A549 (cell line): ENCODE measurements around the gene PAN2.

ENCODE experiments used
- CHD2 ChIP-seq: fragments of 150-350 bp; IDR thresholded peaks from 2 replicates; pipeline ENCODE4 v1.6.1; 2014; ENCODE audit warnings: low read length; ENCODE audit not compliant: partially characterized antibody
- ELK1 ChIP-seq: fragments of 150-350 bp; IDR thresholded peaks from 2 replicates; pipeline ENCODE4 v1.6.1; 2014; ENCODE audit warnings: low read depth, mild to moderate bottlenecking, low read length
- EP300 ChIP-seq, 2 experiments: fragments of >200 bp; sonication (Bioruptor Twin); formaldehyde crosslinking; IDR thresholded peaks; 2 replicates in 1 of 2; 3 replicates in 1 of 2; pipeline ENCODE4 v1.6.1; 2016 to 2017
- KDM5A ChIP-seq: fragments of 200-600 bp; sonication (generic); IDR thresholded peaks from 2 replicates; pipeline ENCODE4 v1.6.1; 2016; ENCODE audit warnings: antibody characterized with exemption, mild to moderate bottlenecking
- MAFK ChIP-seq: fragments of 450-650 bp; IDR thresholded peaks from 2 replicates; pipeline ENCODE4 v1.6.1; 2014; ENCODE audit not compliant: partially characterized antibody
- POLR2A ChIP-seq: IDR thresholded peaks from 2 replicates; pipeline ENCODE4 v1.6.1; 2012; ENCODE audit warnings: mild to moderate bottlenecking, low read length
- POLR2AphosphoS2 ChIP-seq: conservative IDR thresholded peaks from 2 replicates; pipeline ENCODE4 v1.6.1; 2012; ENCODE audit warnings: low read length, improper control_type of control experiment, inconsistent platforms
- TF ChIP-seq, protein P1 (sequence below): fragments of >200 bp; sonication (Bioruptor Twin); formaldehyde crosslinking; IDR thresholded peaks from 3 replicates; pipeline ENCODE4 v1.5.1; 2016

DNA sequence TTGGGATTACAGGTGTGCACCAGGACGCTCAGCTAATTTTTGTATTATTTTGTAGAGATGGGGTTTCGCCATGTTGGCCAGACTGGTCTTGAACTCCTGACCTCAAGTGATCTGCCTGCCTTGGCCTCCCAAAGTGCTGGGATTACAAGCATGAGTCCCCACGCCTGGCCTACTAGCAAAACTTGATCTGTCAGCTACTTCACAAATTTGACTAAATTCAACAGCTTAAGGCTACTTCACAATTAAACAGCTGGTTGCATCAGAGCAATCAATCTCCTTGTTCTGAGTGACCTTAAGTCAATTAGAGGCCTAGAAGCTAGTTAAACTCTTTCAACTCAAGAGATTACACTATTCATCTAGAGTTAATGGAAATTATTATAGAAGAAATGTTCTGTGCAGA lies 54.9 kb downstream of the PAN2 start:
- TF ChIP-seq, protein P1, sequence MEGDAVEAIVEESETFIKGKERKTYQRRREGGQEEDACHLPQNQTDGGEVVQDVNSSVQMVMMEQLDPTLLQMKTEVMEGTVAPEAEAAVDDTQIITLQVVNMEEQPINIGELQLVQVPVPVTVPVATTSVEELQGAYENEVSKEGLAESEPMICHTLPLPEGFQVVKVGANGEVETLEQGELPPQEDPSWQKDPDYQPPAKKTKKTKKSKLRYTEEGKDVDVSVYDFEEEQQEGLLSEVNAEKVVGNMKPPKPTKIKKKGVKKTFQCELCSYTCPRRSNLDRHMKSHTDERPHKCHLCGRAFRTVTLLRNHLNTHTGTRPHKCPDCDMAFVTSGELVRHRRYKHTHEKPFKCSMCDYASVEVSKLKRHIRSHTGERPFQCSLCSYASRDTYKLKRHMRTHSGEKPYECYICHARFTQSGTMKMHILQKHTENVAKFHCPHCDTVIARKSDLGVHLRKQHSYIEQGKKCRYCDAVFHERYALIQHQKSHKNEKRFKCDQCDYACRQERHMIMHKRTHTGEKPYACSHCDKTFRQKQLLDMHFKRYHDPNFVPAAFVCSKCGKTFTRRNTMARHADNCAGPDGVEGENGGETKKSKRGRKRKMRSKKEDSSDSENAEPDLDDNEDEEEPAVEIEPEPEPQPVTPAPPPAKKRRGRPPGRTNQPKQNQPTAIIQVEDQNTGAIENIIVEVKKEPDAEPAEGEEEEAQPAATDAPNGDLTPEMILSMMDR = no peak
- no peak for TF ChIP-seq ELK1
- no peak for TF ChIP-seq KDM5A
- TF ChIP-seq MAFK = no peak
- no peak for TF ChIP-seq EP300 (IDR thresholded peaks at IDR 0.05)
- TF ChIP-seq CHD2 = no peak
- TF ChIP-seq POLR2A = no peak
- TF ChIP-seq POLR2AphosphoS2 = no peak
